ENCODE results near the gene ABCC4.

ABCC4 gene

DNA sequence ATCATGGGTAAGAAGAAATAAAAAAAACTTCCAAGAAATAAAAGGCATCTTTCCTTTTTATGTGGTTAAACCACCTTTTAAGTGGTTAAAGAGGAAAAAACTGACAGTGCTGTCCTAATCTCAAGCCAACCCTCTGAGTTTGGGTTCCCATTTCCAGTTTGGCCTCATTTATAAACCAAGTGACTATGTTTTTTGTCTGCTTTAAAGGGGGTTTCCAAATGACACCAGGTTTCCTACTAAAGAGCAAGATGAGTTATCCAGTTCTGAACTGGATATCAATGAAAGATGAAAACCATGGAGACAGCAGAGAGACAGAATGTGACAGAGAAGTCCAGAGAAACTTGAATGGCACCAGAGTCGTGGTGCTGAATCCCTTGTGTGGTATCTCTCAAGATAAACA lies 251.5 kb downstream of the ABCC4 start:
- Histone ChIP-seq H3K36me3 (ENCODE audit: control insufficient read depth in 2 of 2, insufficient read depth in 1 of 2, low read length in 2 of 2) (no peaks in the 10 kb centered on the region), H3K27ac (ENCODE audit: extremely low read depth, low read depth, low read length) (no peak overlapping the region), H3K9me3 (ENCODE audit: control insufficient read depth, insufficient read depth, low read depth, low read length) (no peaks in the 10 kb centered on the region), H3K4me3 (ENCODE audit: low read depth, low read length) (no peak overlapping the region), H3K4me1 (ENCODE audit: control insufficient read depth, insufficient read depth, low read length) (no peaks in the 10 kb centered on the region)
- CTCF ChIA-PET: no interaction called here
- POLR2A ChIA-PET: no interaction called here
- no peak for TF ChIP-seq MZF1 (tag by site-specific recombination; IDR thresholded peaks at IDR 0.05; ENCODE audit: borderline replicate concordance)
- TF ChIP-seq OSR2 (tag by site-specific recombination; IDR thresholded peaks at IDR 0.05): no peak
- TF ChIP-seq ZNF146 (tag by site-specific recombination; IDR thresholded peaks at IDR 0.05): no peak
- TF ChIP-seq ZNF514 (tag by site-specific recombination; IDR thresholded peaks at IDR 0.05): no peak
- TF ChIP-seq ZNF423 (tag by site-specific recombination; IDR thresholded peaks at IDR 0.05): no peak
- no peak for TF ChIP-seq ZNF629 (tag by site-specific recombination; IDR thresholded peaks at IDR 0.05)
- no peak for TF ChIP-seq ZNF768 (tag by site-specific recombination; IDR thresholded peaks at IDR 0.05)
- TF ChIP-seq ZNF324 (tag by site-specific recombination; IDR thresholded peaks at IDR 0.05): no peak
- TF ChIP-seq ZSCAN4 (tag by site-specific recombination; IDR thresholded peaks at IDR 0.05): no peak
- TF ChIP-seq ZSCAN16 (tag by site-specific recombination; IDR thresholded peaks at IDR 0.05): no peak
- TF ChIP-seq REPIN1 (tag by site-specific recombination; IDR thresholded peaks at IDR 0.05; ENCODE audit: low read depth): no peak
- no peak for TF ChIP-seq ZBTB1 (tag by site-specific recombination; IDR thresholded peaks at IDR 0.05)
- TF ChIP-seq GLI4 (tag by site-specific recombination; IDR thresholded peaks at IDR 0.05): no peak
- TF ChIP-seq, protein P1, sequence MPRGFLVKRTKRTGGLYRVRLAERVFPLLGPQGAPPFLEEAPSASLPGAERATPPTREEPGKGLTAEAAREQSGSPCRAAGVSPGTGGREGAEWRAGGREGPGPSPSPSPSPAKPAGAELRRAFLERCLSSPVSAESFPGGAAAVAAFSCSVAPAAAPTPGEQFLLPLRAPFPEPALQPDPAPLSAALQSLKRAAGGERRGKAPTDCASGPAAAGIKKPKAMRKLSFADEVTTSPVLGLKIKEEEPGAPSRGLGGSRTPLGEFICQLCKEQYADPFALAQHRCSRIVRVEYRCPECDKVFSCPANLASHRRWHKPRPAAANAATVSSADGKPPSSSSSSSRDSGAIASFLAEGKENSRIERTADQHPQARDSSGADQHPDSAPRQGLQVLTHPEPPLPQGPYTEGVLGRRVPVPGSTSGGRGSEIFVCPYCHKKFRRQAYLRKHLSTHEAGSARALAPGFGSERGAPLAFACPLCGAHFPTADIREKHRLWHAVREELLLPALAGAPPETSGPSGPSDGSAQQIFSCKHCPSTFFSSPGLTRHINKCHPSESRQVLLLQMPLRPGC (tag by site-specific recombination; IDR thresholded peaks at IDR 0.05): no peak
- TF ChIP-seq, protein P2, sequence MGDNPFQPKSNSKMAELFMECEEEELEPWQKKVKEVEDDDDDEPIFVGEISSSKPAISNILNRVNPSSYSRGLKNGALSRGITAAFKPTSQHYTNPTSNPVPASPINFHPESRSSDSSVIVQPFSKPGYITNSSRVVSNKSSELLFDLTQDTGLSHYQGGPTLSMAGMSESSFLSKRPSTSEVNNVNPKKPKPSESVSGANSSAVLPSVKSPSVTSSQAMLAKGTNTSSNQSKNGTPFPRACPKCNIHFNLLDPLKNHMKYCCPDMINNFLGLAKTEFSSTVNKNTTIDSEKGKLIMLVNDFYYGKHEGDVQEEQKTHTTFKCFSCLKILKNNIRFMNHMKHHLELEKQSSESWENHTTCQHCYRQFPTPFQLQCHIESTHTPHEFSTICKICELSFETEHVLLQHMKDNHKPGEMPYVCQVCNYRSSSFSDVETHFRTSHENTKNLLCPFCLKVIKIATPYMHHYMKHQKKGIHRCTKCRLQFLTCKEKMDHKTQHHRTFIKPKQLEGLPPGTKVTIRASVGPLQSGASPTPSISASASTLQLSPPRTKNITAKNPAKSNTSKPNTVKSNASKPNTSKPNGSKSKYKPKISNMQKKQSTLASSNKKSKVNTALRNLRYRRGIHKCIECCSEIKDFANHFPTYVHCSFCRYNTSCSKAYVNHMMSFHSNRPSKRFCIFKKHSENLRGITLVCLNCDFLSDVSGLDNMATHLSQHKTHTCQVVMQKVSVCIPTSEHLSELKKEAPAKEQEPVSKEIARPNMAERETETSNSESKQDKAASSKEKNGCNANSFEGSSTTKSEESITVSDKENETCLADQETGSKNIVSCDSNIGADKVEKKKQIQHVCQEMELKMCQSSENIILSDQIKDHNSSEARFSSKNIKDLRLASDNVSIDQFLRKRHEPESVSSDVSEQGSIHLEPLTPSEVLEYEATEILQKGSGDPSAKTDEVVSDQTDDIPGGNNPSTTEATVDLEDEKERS (tag by site-specific recombination; IDR thresholded peaks at IDR 0.05): no peak
- TF ChIP-seq ZNF174 (tag by site-specific recombination; IDR thresholded peaks at IDR 0.05): no peak
- TF ChIP-seq GFI1B (tag by site-specific recombination; IDR thresholded peaks at IDR 0.05): no peak
- TF ChIP-seq TCF7L2 (IDR thresholded peaks at IDR 0.05; ENCODE audit: borderline replicate concordance, low read depth, low read length): no peak

- TF ChIP-seq SCRT2 (tag by site-specific recombination; IDR thresholded peaks at IDR 0.05) (no peak), ZNF514 (tag by site-specific recombination; IDR thresholded peaks at IDR 0.05) (no peak), SALL2 (tag by site-specific recombination; IDR thresholded peaks at IDR 0.05; ENCODE audit: borderline replicate concordance) (no peak), ZNF132 (tag by site-specific recombination; IDR thresholded peaks at IDR 0.05; ENCODE audit: borderline replicate concordance) (no peak), ZNF677 (tag by site-specific recombination; IDR thresholded peaks at IDR 0.05) (no peak), AEBP2 (tag by site-specific recombination; IDR thresholded peaks at IDR 0.05; ENCODE audit: borderline replicate concordance) (no peak)
- Histone ChIP-seq H3K27ac (ENCODE audit: extremely low read depth, low read depth, low read length) (no peak overlapping the region), H3K4me3 (ENCODE audit: low read depth, low read length) (no peak overlapping the region), H3K9me3 (ENCODE audit: control insufficient read depth, insufficient read depth, low read depth, low read length) (no peaks in the 10 kb centered on the region), H3K4me1 (ENCODE audit: control insufficient read depth, insufficient read depth, low read length) (no peaks in the 10 kb centered on the region), H3K36me3 (ENCODE audit: control insufficient read depth in 2 of 2, insufficient read depth in 1 of 2, low read length in 2 of 2) (peaks cover 0 to 3% of the 10 kb centered on the region in 2 experiments; a peak in 1 of 3 replicates)
- ChIA-PET POLR2A (no interaction called here), CTCF (no interaction called here)
These were observed 256.6 kb downstream of the ABCC4 start for GRCh38 chr13:95044452-95045205.
